MM.1S (cell line): ENCODE data around the gene POLE.

Experiments
- EZH2 ChIP-seq: fragments of 300-600 bp; sonication (generic); optimal IDR thresholded peaks from 2 replicates; pipeline ENCODE3; 2017; ENCODE audit warnings: low read depth, mild to moderate bottlenecking, antibody characterized with exemption, low read length, mixed read lengths
- TF ChIP-seq, protein P1 (sequence below): fragments of 300-600 bp; sonication (generic); IDR thresholded peaks from 2 replicates; pipeline ENCODE4 v1.5.1; 2016; ENCODE audit warnings: antibody characterized with exemption, low read length, mixed read lengths

DNA sequence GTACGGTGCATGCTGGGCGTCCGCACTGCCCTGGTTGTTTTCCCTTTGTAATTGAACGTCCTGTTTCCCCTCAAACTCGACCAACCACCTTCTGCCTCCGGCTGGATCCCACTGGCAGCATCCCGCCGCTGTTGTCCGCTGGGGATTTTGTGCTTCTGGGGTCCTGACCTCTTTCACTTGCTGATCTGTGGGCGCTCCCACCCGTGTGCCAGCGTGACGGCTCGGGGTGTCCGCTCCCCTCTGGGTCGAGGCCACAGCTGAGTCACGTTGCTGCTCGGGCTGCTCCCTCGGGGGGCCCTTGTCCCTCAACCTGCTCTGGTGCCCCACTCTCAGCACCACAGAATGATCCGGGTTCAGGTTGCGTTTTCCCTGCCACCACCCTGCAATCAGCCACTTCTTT, 31.5 kb upstream of the POLE start:
- TF ChIP-seq, protein P1, sequence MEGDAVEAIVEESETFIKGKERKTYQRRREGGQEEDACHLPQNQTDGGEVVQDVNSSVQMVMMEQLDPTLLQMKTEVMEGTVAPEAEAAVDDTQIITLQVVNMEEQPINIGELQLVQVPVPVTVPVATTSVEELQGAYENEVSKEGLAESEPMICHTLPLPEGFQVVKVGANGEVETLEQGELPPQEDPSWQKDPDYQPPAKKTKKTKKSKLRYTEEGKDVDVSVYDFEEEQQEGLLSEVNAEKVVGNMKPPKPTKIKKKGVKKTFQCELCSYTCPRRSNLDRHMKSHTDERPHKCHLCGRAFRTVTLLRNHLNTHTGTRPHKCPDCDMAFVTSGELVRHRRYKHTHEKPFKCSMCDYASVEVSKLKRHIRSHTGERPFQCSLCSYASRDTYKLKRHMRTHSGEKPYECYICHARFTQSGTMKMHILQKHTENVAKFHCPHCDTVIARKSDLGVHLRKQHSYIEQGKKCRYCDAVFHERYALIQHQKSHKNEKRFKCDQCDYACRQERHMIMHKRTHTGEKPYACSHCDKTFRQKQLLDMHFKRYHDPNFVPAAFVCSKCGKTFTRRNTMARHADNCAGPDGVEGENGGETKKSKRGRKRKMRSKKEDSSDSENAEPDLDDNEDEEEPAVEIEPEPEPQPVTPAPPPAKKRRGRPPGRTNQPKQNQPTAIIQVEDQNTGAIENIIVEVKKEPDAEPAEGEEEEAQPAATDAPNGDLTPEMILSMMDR, result no peak
- TF ChIP-seq EZH2, result no peak
